Activated T-helper 1 cell treated with anti-CD3 and anti-CD28 coated beads, Interleukin-12 subunit alpha, Interleukin-12 subunit beta, Interleukin-2, Interleukin-4 antibody, amounts not matched to agents 30 ng/mL and 10 ng/mL and 1 ng/mL, durations not matched to agents 14 hours and 24 hours and 36 hours (primary cell): Measurements from ENCODE around the gene MIGA2. TPM values are rescaled to one million over a fixed set of nuclear protein-coding genes. Genes with fewer than 3 reads are reported as not detected.
A peak's percentile ranks its signal among the peaks of the same experiment; 100 is the strongest.
"Not testable (repeated sequence)": the region's sequence is repeated elsewhere in the genome, so short reads cannot be mapped to it uniquely, and the experiment has no call there.

Experiments
- DNase-seq: peaks from one replicate; pipeline ENCODE4 v3.0.0; 2021; ENCODE audit warnings: low spot score
- H3K27ac Mint-ChIP-seq: one replicate; pipeline ENCODE4 v1.8.0; 2021; ENCODE audit warnings: mild to moderate bottlenecking, mixed read lengths
- H3K27me3 Mint-ChIP-seq: one replicate; pipeline ENCODE4 v1.8.0; 2022; ENCODE audit warnings: mild to moderate bottlenecking, moderate library complexity, mixed read lengths; ENCODE audit not compliant: insufficient read depth
- H3K36me3 Mint-ChIP-seq: one replicate; pipeline ENCODE4 v1.8.0; 2021; ENCODE audit warnings: low read depth, mixed read lengths
- H3K4me1 Mint-ChIP-seq: one replicate; pipeline ENCODE4 v1.8.0; 2021; ENCODE audit warnings: low read depth, mixed read lengths
- H3K4me3 Mint-ChIP-seq: one replicate; pipeline ENCODE4 v1.8.0; 2021; ENCODE audit warnings: mild to moderate bottlenecking, moderate library complexity, mixed read lengths
- H3K9me3 Mint-ChIP-seq: one replicate; pipeline ENCODE4 v1.8.0; 2021; ENCODE audit warnings: mixed read lengths
- intact Hi-C: fragments of 100-400 bp; cut with micrococcal nuclease; formaldehyde crosslinking; loops from one replicate; pipeline ENCODE4 v1.15.1; 2024
- total RNA-seq: library from RNA; stranded (reverse); gene quantifications from 2 replicates; pipeline ENCODE4 v1.2.3, GENCODE V29; 2022

MIGA2 gene
- 43.4 and 43.8 TPM in 2 replicates for total RNA-seq

DNA sequence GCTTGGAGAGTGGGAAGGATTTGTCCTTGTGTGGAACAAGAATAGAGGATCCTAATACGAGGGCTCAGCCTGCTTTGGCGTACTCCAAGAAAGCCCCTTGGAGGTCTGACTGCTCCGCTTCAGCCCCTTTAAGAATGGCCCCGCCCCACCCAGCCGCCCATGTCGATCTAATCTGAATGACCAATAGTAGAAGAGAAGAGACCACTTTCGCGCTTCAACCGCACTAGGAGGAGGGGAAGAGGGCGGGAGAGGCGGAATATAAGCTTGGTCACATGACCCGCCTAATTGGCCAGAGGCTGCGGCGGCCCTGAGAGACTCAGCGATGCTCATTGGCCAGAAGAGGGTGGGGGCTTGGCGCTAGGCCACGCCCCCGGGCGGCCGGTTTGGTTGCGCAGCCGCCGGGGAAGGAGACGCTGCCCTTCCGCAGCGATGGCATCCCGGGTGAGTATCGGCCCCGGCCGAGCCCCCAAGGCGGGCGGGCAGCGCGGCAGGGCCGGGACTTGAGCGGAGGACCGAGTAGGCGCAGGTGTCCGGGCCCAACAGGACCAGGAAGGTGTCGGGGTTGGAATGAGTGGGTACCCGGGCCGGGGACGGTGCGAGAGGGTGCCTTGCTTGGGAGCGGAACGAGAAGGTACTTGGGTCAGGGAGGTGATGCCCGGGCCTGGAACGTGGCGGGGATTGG, at the start of gene MIGA2:
TSS of gene MIGA2 (plus strand) at position 386 of the 682 bp plus-strand sequence. CDS start 3,969 bp downstream, outside the sequence.
- Mint-ChIP-seq H3K4me3 (peak within 1 kb of the TSS; percentile 97), H3K4me1 (peaks cover 20% of the 10 kb centered on the region), H3K36me3 (peaks cover 3% of the 10 kb centered on the region), H3K27me3 (peaks cover 2% of the 10 kb centered on the region), H3K9me3 (no peaks in the 10 kb centered on the region), H3K27ac (peak within 1 kb of the TSS; percentile 79)
- DNase-seq, result peak; percentile 95
- intact Hi-C loops, result loop anchor here (1.0 to 10.0 kb wide), 10 partner anchors 8 to 1812 kb away; partner anchors contain the start of genes BBLN, CRAT, DOLK and ENDOG

- no peak overlapping the region for H3K4me3 Mint-ChIP-seq
- H3K27ac Mint-ChIP-seq, result no peak overlapping the region
- DNase-seq, result no peak
- intact Hi-C loops, result no loop called here
- no peaks in the 10 kb centered on the region for H3K9me3 Mint-ChIP-seq
- no peaks in the 10 kb centered on the region for H3K27me3 Mint-ChIP-seq
- H3K36me3 Mint-ChIP-seq, result peaks cover 47% of the 10 kb centered on the region
- no peaks in the 10 kb centered on the region for H3K4me1 Mint-ChIP-seq
These were observed 49.8 kb upstream of the MIGA2 start for GRCh38 chr9:128986671-128987070.

GRCh38 chr9:128987805-128988204, 48.6 kb upstream of the MIGA2 start:
- Mint-ChIP-seq H3K27me3 (no peaks in the 10 kb centered on the region), H3K27ac (no peak overlapping the region), H3K36me3 (peaks cover 42% of the 10 kb centered on the region), H3K9me3 (no peaks in the 10 kb centered on the region), H3K4me3 (no peak overlapping the region), H3K4me1 (no peaks in the 10 kb centered on the region)
- intact Hi-C loops, result no loop called here
- no peak for DNase-seq

DNA sequence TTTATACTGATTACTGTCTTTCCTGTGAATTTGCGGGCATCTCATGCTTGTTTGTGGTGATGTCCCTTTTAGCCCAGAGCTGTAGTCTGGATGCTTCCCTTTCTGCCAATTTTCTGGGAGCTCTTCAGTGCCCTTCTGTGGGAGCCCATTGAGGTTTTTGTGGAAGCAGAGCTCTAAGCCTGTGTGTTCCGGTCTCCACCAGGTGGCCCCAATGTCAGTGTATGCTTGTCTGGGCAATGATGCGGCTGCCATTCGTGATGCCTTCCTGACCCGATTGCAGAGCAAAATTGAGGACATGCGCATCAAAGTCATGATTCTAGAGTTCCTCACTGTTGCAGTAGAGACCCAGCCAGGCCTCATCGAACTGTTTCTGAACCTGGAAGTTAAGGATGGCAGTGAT, 43.4 kb upstream of the MIGA2 start:
- intact Hi-C loops, result no loop called here
- Mint-ChIP-seq H3K4me3 (no peak overlapping the region), H3K27ac (no peak overlapping the region), H3K27me3 (no peaks in the 10 kb centered on the region), H3K4me1 (peaks cover 8% of the 10 kb centered on the region), H3K36me3 (peaks cover 46% of the 10 kb centered on the region), H3K9me3 (no peaks in the 10 kb centered on the region)
- no peak for DNase-seq

- DNase-seq, result no peak
- intact Hi-C loops, result no loop called here
- Mint-ChIP-seq H3K9me3 (no peaks in the 10 kb centered on the region), H3K27ac (no peak overlapping the region), H3K4me1 (peaks cover 16% of the 10 kb centered on the region), H3K4me3 (no peak overlapping the region), H3K27me3 (no peaks in the 10 kb centered on the region), H3K36me3 (peaks cover 58% of the 10 kb centered on the region)
These were observed 40.6 kb upstream of the MIGA2 start for GRCh38 chr9:128995791-128996190.

- Mint-ChIP-seq H3K27me3 (no peaks in the 10 kb centered on the region), H3K9me3 (no peaks in the 10 kb centered on the region), H3K27ac (no peak overlapping the region), H3K4me3 (no peak overlapping the region), H3K4me1 (peaks cover 16% of the 10 kb centered on the region), H3K36me3 (peaks cover 66% of the 10 kb centered on the region)
- intact Hi-C loops, result no loop called here
- no peak for DNase-seq
These were observed 38.0 kb upstream of the MIGA2 start for GRCh38 chr9:128998462-128998861.

GRCh38 chr9:128999581-129000206, 36.7 kb upstream of the MIGA2 start:
- Mint-ChIP-seq H3K4me1 (peaks cover 16% of the 10 kb centered on the region), H3K27ac (peak overlapping the region; percentile 12), H3K27me3 (no peaks in the 10 kb centered on the region), H3K9me3 (no peaks in the 10 kb centered on the region), H3K36me3 (peaks cover 57% of the 10 kb centered on the region), H3K4me3 (no peak overlapping the region)
- intact Hi-C loops, result no loop called here
- DNase-seq, result no peak

GRCh38 chr9:129001504-129002325, 34.7 kb upstream of the MIGA2 start:
- Mint-ChIP-seq H3K36me3 (peaks cover 60% of the 10 kb centered on the region), H3K27me3 (no peaks in the 10 kb centered on the region), H3K4me3 (no peak overlapping the region), H3K4me1 (peaks cover 8% of the 10 kb centered on the region), H3K9me3 (no peaks in the 10 kb centered on the region), H3K27ac (no peak overlapping the region)
- DNase-seq, result no peak
- intact Hi-C loops, result no loop called here

- Mint-ChIP-seq H3K4me1 (peaks cover 8% of the 10 kb centered on the region), H3K27ac (no peak overlapping the region), H3K9me3 (no peaks in the 10 kb centered on the region), H3K36me3 (peaks cover 61% of the 10 kb centered on the region), H3K27me3 (no peaks in the 10 kb centered on the region), H3K4me3 (no peak overlapping the region)
- no peak for DNase-seq
- intact Hi-C loops, result no loop called here
These were observed 33.4 kb upstream of the MIGA2 start for GRCh38 chr9:129002992-129003391.

- H3K4me3 Mint-ChIP-seq, H3K9me3 Mint-ChIP-seq, H3K4me1 Mint-ChIP-seq, H3K27ac Mint-ChIP-seq, DNase-seq, intact Hi-C loops, H3K27me3 Mint-ChIP-seq: not testable (repeated sequence)
- peaks cover 55% of the 10 kb centered on the region for H3K36me3 Mint-ChIP-seq
These were observed 32.3 kb upstream of the MIGA2 start for GRCh38 chr9:129004173-129004572.

- peaks cover 47% of the 10 kb centered on the region for H3K36me3 Mint-ChIP-seq
- no peaks in the 10 kb centered on the region for H3K9me3 Mint-ChIP-seq
- peak overlapping the region; percentile 74 for H3K27ac Mint-ChIP-seq
- no peak overlapping the region for H3K4me3 Mint-ChIP-seq
- intact Hi-C loops, result no loop called here
- H3K27me3 Mint-ChIP-seq, result no peaks in the 10 kb centered on the region
- no peak for DNase-seq
- no peaks in the 10 kb centered on the region for H3K4me1 Mint-ChIP-seq
These were observed 31.0 kb upstream of the MIGA2 start for GRCh38 chr9:129005336-129005997.

- Mint-ChIP-seq H3K27me3 (no peaks in the 10 kb centered on the region), H3K4me1 (no peaks in the 10 kb centered on the region)
- intact Hi-C loops, result no loop called here
These were observed 29.9 kb upstream of the MIGA2 start for GRCh38 chr9:129006328-129007034.

More at GRCh38 chr9:129006328-129007034, 29.9 kb upstream of the MIGA2 start:
- Mint-ChIP-seq H3K27ac (peak overlapping the region; percentile 40), H3K4me3 (no peak overlapping the region), H3K9me3 (no peaks in the 10 kb centered on the region), H3K36me3 (peaks cover 37% of the 10 kb centered on the region)
- peak; percentile 22 for DNase-seq
